K562 (cell line): ENCODE results near the gene SCTR. TPM values are rescaled to one million over a fixed set of nuclear protein-coding genes. Genes with fewer than 3 reads are reported as not detected.

Experiments
- EZH2 ChIP-seq: IDR thresholded peaks from 2 replicates; pipeline ENCODE4 v1.6.1; 2012; ENCODE audit warnings: low read depth, mild to moderate bottlenecking, inconsistent platforms, low read length, borderline replicate concordance
- FOXK2 ChIP-seq, 2 experiments: fragments of 450-650 bp; IDR thresholded peaks in 1 of 2; conservative IDR thresholded peaks in 1 of 2; 2 replicates each; pipeline ENCODE4 v1.6.1; 2016; ENCODE audit warnings: low read depth in 2 of 2, mild to moderate bottlenecking in 1 of 2
- HMGN3 ChIP-seq: IDR thresholded peaks from 2 replicates; pipeline ENCODE4 v1.6.1; 2011; ENCODE audit warnings: borderline replicate concordance, low read depth, mild to moderate bottlenecking, mixed read lengths, low read length; ENCODE audit not compliant: insufficient read length; ENCODE audit errors: extremely low read depth
- NFYB ChIP-seq: IDR thresholded peaks from 2 replicates; pipeline ENCODE4 v1.6.1; 2011; ENCODE audit warnings: mild to moderate bottlenecking, moderate library complexity; ENCODE audit not compliant: insufficient read length; ENCODE audit errors: extremely low read depth
- ZNF274 ChIP-seq: IDR thresholded peaks from 2 replicates; pipeline ENCODE4 v1.6.1; 2011; ENCODE audit warnings: low read depth, mild to moderate bottlenecking, low read length, moderate library complexity, borderline replicate concordance
- polyA plus RNA-seq, 8 experiments: library from polyadenylated mRNA; depleted of rRNA in 4 of 8; stranded (reverse) in 5 of 8; unstranded in 3 of 8; fragments of >200 nt; fragmentation: Nextera tagmentation in 2 of 8; fragmentation: Illumina TruSeq in 1 of 8; extraction: Ambion mirVana in 2 of 8; extraction: Trizol in 1 of 8; gene quantifications; 2 replicates each; pipeline versions ENCODE4 v1.2.1 to v1.2.3, GENCODE V29; 2011 to 2014; ENCODE audit warnings: inconsistent platforms in 1 of 8, missing spikeins in 1 of 8
- total RNA-seq, 7 experiments: library from RNA; depleted of rRNA in 6 of 7; stranded (reverse); fragments of >200 nt in 6 of 7; fragmentation: Illumina TruSeq in 2 of 7; extraction: Trizol in 2 of 7; gene quantifications; 2 replicates each; pipeline versions ENCODE4 v1.2.1 to v1.2.3, GENCODE V29; 2011 to 2021; ENCODE audit warnings: low replicate concordance in 1 of 7
- TF ChIP-seq, protein P1 (sequence below): fragments of 200-600 bp; sonication (generic); IDR thresholded peaks from one replicate; pipeline ENCODE4 v1.6.1; 2012; ENCODE audit warnings: mild to moderate bottlenecking, low read depth, low read length, inconsistent platforms
- TF ChIP-seq, protein P2 (sequence below), 2 experiments: fragments of 450-650 bp in 1 of 2; sonication (generic) in 1 of 2; formaldehyde crosslinking; conservative IDR thresholded peaks; 2 replicates each; pipeline versions ENCODE4 v1.4.0 to v1.8.1; 2020 to 2022; ENCODE audit warnings: mild to moderate bottlenecking in 1 of 2, missing genetic modification reagents in 1 of 2

The SCTR gene
- total and polyA plus RNA-seq, 9 of the 15 experiments (the other 6 are each of a cell fraction or from before 2014, with no cell fraction given) = not detected

DNA sequence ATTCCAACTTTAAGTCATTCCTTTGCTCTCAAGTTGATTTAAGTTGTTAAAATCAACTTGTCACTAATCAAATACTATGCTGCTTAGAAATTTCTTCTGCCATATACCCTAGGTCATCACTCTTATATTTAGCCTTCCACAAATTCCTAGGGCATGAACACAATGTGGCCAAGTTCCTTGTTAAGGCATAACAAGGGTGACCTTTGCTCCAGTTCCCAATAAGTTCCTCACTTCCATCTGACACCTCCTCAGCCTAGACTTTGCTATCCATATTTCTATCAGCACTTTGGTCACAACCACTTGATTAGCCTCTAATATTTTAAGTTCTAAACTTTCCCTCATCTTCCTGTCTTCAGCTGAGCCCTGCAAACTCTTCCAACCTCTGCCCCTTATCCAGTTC lies 102.5 kb downstream of the SCTR start (continued):
- TF ChIP-seq, protein P1, sequence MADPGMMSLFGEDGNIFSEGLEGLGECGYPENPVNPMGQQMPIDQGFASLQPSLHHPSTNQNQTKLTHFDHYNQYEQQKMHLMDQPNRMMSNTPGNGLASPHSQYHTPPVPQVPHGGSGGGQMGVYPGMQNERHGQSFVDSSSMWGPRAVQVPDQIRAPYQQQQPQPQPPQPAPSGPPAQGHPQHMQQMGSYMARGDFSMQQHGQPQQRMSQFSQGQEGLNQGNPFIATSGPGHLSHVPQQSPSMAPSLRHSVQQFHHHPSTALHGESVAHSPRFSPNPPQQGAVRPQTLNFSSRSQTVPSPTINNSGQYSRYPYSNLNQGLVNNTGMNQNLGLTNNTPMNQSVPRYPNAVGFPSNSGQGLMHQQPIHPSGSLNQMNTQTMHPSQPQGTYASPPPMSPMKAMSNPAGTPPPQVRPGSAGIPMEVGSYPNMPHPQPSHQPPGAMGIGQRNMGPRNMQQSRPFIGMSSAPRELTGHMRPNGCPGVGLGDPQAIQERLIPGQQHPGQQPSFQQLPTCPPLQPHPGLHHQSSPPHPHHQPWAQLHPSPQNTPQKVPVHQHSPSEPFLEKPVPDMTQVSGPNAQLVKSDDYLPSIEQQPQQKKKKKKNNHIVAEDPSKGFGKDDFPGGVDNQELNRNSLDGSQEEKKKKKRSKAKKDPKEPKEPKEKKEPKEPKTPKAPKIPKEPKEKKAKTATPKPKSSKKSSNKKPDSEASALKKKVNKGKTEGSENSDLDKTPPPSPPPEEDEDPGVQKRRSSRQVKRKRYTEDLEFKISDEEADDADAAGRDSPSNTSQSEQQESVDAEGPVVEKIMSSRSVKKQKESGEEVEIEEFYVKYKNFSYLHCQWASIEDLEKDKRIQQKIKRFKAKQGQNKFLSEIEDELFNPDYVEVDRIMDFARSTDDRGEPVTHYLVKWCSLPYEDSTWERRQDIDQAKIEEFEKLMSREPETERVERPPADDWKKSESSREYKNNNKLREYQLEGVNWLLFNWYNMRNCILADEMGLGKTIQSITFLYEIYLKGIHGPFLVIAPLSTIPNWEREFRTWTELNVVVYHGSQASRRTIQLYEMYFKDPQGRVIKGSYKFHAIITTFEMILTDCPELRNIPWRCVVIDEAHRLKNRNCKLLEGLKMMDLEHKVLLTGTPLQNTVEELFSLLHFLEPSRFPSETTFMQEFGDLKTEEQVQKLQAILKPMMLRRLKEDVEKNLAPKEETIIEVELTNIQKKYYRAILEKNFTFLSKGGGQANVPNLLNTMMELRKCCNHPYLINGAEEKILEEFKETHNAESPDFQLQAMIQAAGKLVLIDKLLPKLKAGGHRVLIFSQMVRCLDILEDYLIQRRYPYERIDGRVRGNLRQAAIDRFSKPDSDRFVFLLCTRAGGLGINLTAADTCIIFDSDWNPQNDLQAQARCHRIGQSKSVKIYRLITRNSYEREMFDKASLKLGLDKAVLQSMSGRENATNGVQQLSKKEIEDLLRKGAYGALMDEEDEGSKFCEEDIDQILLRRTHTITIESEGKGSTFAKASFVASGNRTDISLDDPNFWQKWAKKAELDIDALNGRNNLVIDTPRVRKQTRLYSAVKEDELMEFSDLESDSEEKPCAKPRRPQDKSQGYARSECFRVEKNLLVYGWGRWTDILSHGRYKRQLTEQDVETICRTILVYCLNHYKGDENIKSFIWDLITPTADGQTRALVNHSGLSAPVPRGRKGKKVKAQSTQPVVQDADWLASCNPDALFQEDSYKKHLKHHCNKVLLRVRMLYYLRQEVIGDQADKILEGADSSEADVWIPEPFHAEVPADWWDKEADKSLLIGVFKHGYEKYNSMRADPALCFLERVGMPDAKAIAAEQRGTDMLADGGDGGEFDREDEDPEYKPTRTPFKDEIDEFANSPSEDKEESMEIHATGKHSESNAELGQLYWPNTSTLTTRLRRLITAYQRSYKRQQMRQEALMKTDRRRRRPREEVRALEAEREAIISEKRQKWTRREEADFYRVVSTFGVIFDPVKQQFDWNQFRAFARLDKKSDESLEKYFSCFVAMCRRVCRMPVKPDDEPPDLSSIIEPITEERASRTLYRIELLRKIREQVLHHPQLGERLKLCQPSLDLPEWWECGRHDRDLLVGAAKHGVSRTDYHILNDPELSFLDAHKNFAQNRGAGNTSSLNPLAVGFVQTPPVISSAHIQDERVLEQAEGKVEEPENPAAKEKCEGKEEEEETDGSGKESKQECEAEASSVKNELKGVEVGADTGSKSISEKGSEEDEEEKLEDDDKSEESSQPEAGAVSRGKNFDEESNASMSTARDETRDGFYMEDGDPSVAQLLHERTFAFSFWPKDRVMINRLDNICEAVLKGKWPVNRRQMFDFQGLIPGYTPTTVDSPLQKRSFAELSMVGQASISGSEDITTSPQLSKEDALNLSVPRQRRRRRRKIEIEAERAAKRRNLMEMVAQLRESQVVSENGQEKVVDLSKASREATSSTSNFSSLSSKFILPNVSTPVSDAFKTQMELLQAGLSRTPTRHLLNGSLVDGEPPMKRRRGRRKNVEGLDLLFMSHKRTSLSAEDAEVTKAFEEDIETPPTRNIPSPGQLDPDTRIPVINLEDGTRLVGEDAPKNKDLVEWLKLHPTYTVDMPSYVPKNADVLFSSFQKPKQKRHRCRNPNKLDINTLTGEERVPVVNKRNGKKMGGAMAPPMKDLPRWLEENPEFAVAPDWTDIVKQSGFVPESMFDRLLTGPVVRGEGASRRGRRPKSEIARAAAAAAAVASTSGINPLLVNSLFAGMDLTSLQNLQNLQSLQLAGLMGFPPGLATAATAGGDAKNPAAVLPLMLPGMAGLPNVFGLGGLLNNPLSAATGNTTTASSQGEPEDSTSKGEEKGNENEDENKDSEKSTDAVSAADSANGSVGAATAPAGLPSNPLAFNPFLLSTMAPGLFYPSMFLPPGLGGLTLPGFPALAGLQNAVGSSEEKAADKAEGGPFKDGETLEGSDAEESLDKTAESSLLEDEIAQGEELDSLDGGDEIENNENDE = no peak
- TF ChIP-seq ZNF274 (no peak), NFYB (no peak), HMGN3 (no peak), EZH2 (no peak), FOXK2 (conservative IDR thresholded peaks at IDR 0.05 in 1 of 2, IDR thresholded peaks at IDR 0.05 in 1 of 2; ENCODE audit: low read depth in 2 of 2) (no peak)
- TF ChIP-seq, protein P2, sequence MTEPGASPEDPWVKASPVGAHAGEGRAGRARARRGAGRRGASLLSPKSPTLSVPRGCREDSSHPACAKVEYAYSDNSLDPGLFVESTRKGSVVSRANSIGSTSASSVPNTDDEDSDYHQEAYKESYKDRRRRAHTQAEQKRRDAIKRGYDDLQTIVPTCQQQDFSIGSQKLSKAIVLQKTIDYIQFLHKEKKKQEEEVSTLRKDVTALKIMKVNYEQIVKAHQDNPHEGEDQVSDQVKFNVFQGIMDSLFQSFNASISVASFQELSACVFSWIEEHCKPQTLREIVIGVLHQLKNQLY (CRISPR knock-in tag; conservative IDR thresholded peaks at IDR 0.05) = no peak
